ENCODE measurements around the gene UBE4B. TPM values are rescaled to one million over a fixed set of nuclear protein-coding genes. Genes with fewer than 3 reads are reported as not detected.
A peak's percentile ranks its signal among the peaks of the same experiment; 100 is the strongest.
"Not testable (repeated sequence)": the region's sequence is repeated elsewhere in the genome, so short reads cannot be mapped to it uniquely, and the experiment has no call there.

Gene UBE4B
- total RNA-seq, 1 experiment from 2014 or later, result 44.7 TPM

DNA sequence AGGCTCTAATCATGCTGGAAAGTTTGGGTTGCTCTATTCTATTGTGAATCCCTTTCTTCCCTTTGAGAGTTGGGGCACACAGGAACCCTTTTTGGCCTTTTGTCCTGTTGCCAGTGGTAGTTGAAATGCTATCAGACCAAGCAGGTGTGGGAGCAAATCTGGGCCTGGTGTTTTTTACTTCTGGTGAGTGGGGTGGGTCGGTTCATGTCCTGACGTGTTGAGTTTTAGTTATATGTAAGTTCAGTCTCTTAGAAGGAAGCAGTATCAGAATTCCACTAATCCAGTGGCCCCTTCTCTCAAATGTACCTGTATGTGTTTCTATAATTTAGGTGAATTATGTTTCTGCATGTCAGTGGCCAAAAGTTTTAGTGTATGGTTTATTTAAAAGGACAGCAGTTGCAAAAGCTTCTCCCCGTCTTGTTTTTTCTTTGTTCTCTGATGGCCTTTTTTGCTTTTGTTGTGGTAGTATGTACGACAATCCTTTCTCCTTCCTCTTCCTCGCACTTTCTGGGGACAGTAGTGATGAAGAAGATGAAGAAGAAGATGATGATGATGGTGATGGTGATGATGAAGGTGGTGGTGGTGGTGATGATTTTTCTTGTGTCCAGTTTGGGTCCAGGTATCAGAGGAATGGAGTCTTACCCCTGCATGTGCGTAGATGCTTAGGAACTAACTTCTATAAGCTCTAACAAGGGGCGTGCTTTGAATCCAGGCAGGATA lies 74.2 kb downstream of the UBE4B start:
- Histone ChIP-seq H3K9me3 (ENCODE audit: control insufficient read depth in 1 of 2, insufficient read depth in 1 of 2, low read depth in 1 of 2, low read length in 2 of 2) (no peaks in the 10 kb centered on the region), H3K36me3 (ENCODE audit: control insufficient read depth in 1 of 2, insufficient read depth in 2 of 2, low read length in 2 of 2) (peaks cover 17 to 29% of the 10 kb centered on the region in 2 experiments; a peak in 2 of 4 replicates), H3K9ac (ENCODE audit: low read length) (no peak overlapping the region), H2AFZ (ENCODE audit: low read depth, low read length, poor library complexity, severe bottlenecking) (no peak overlapping the region), H3K79me2 (ENCODE audit: insufficient read depth, low read length) (peaks cover 6% of the 10 kb centered on the region; the same call in 1 of the 2 replicates), H3K4me3 (replicated peaks in 1 of 2; ENCODE audit: low read depth in 1 of 2, low read length in 2 of 2) (0 out of 4 replicates have a peak overlapping the region, but pooled peaks of 1 of the 2 experiments have one; percentile 10), H3K27me3 (ENCODE audit: insufficient read depth, low read length) (no peaks in the 10 kb centered on the region), H3K4me2 (ENCODE audit: low read length) (peak overlapping the region; percentile 68), H3K27ac (ENCODE audit: low read depth, low read length) (no peak overlapping the region), H4K20me1 (ENCODE audit: insufficient read depth) (0 out of 2 replicates have a peak, but pooled peaks cover 3% of the 10 kb centered on the region), H3K9me2 (ENCODE audit: insufficient read depth) (no peaks in the 10 kb centered on the region), H3K4me1 (ENCODE audit: control insufficient read depth in 1 of 2, insufficient read depth in 2 of 2, low read length in 2 of 2) (peaks cover 23 to 31% of the 10 kb centered on the region in 2 experiments)
- CTCF ChIA-PET, result no interaction called here
- BruUV-seq (replicated peaks), result no TSS peak
- DNase-seq (ENCODE audit: low read depth, low spot score), result no peak
- ATAC-seq, result no peak
- POLR2A ChIA-PET, result no interaction called here
- no peak for TF ChIP-seq TCF7L2 (IDR thresholded peaks at IDR 0.05; ENCODE audit: borderline replicate concordance, extremely low read depth, insufficient read depth, insufficient read length)
- no peak for TF ChIP-seq ZNF274 (IDR thresholded peaks at IDR 0.05; ENCODE audit: low read depth, low read length)
- TF ChIP-seq EGR1 (IDR thresholded peaks at IDR 0.05; ENCODE audit: low read depth), result no peak
- no peak for TF ChIP-seq EZH2phosphoT487 (IDR thresholded peaks at IDR 0.05; ENCODE audit: borderline replicate concordance)
- no peak for TF ChIP-seq JUND (IDR thresholded peaks at IDR 0.05)
- TF ChIP-seq EZH2 (IDR thresholded peaks at IDR 0.05), result no peak
- TF ChIP-seq YY1 (IDR thresholded peaks at IDR 0.05; ENCODE audit: extremely low read depth, insufficient replicate concordance, low read depth, low read length), result no peak
- TF ChIP-seq CBX3 (IDR thresholded peaks at IDR 0.05; ENCODE audit: low read depth), result no peak
- TF ChIP-seq POLR2A (IDR thresholded peaks at IDR 0.05; ENCODE audit: borderline replicate concordance, extremely low read depth, insufficient read depth, insufficient read length), result no peak
- TF ChIP-seq, protein P1, sequence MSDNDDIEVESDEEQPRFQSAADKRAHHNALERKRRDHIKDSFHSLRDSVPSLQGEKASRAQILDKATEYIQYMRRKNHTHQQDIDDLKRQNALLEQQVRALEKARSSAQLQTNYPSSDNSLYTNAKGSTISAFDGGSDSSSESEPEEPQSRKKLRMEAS (IDR thresholded peaks at IDR 0.05), result no peak
- TF ChIP-seq POLR2AphosphoS5 (IDR thresholded peaks at IDR 0.05; ENCODE audit: low read depth, low read length), result no peak
- no peak for TF ChIP-seq CEBPB (IDR thresholded peaks at IDR 0.05; ENCODE audit: low read depth)
- TF ChIP-seq RAD21 (IDR thresholded peaks at IDR 0.05; ENCODE audit: low read depth), result no peak
- intact Hi-C loops (cut with micrococcal nuclease), result no loop called here
- RAD21 ChIA-PET (ENCODE audit: low non-redundant PET in 1 of 2, low total read pairs in 2 of 2, uncharacterized antibody in 2 of 2, unreplicated experiment in 2 of 2), result no interaction called here

DNA sequence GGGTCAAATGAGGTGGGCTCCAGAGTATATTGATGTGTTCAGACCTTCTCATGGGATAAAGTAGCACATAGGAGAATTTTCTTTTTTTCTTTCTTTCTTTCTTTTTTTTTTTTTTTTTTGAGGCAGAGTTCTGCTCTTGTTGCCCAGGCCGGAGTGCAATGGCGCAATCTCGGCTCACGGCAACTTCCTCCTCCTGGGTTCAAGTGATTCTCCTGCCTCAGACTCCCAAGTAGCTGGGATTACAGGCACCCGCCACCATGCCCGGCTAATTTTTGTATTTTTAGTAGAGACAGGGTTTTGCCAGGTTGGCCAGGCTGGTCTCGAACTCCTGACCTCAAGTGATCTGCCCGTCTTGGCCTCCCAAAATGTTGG lies 74.7 kb downstream of the UBE4B start:
- intact Hi-C loops (cut with micrococcal nuclease); ATAC-seq; BruUV-seq (replicated peaks); H3K9me3 ChIP-seq (ENCODE audit: control insufficient read depth in 1 of 2, insufficient read depth in 1 of 2, low read depth in 1 of 2, low read length in 2 of 2); H3K79me2 ChIP-seq (ENCODE audit: insufficient read depth, low read length); POLR2A ChIA-PET; CTCF ChIA-PET; RAD21 ChIA-PET (ENCODE audit: low non-redundant PET in 1 of 2, low total read pairs in 2 of 2, uncharacterized antibody in 2 of 2, unreplicated experiment in 2 of 2); H3K9me2 ChIP-seq (ENCODE audit: insufficient read depth); H4K20me1 ChIP-seq (ENCODE audit: insufficient read depth); H2AFZ ChIP-seq (ENCODE audit: low read depth, low read length, poor library complexity, severe bottlenecking); H3K27me3 ChIP-seq (ENCODE audit: insufficient read depth, low read length); DNase-seq (ENCODE audit: low read depth, low spot score): not testable (repeated sequence)
- H3K4me3 ChIP-seq (replicated peaks in 1 of 2; ENCODE audit: low read depth in 1 of 2, low read length in 2 of 2), result 0 out of 4 replicates have a peak overlapping the region, but pooled peaks of 1 of the 2 experiments have one; percentile 20
- peak overlapping the region; percentile 24; the same call in 1 of the 2 replicates for H3K9ac ChIP-seq (ENCODE audit: low read length)
- peaks cover 17 to 29% of the 10 kb centered on the region in 2 experiments; a peak in 2 of 4 replicates for H3K36me3 ChIP-seq (ENCODE audit: control insufficient read depth in 1 of 2, insufficient read depth in 2 of 2, low read length in 2 of 2)
- peaks cover 23 to 31% of the 10 kb centered on the region in 2 experiments for H3K4me1 ChIP-seq (ENCODE audit: control insufficient read depth in 1 of 2, insufficient read depth in 2 of 2, low read length in 2 of 2)
- H3K27ac ChIP-seq (ENCODE audit: low read depth, low read length), result peak overlapping the region; percentile 27; the same call in 1 of the 2 replicates
- peak overlapping the region; percentile 68 for H3K4me2 ChIP-seq (ENCODE audit: low read length)
